Measurements from ENCODE around the gene MYRIP.
"Not testable (repeated sequence)": the region's sequence is repeated elsewhere in the genome, so short reads cannot be mapped to it uniquely, and the experiment has no call there.

Gene MYRIP

GRCh38 chr3:40088527-40089170 lies 279.2 kb downstream of the MYRIP start:
- DNase-seq = no peak

DNA sequence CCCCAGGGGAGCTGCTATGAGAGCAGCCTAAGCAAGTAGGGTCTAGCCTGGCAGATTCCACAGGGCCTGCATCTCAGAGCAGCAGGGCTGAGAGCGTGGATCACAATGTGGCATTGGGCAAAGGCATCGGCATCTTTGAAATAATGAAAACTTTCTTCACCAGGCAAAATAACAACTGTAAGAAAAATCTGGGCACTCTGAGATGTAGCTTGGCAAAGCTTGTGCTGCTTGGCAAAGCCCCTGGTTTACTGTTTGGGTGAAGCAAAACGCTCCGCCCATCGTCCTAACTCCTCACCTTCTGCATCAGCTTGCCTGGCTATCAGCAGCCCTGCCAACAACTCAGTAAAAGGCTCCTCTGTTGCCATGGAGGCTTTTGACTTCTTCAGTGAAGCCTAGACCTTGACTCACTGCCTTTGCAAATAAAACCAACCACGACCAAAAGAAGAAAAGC lies 287.3 kb downstream of the MYRIP start:
- DNase-seq = no peak

DNA sequence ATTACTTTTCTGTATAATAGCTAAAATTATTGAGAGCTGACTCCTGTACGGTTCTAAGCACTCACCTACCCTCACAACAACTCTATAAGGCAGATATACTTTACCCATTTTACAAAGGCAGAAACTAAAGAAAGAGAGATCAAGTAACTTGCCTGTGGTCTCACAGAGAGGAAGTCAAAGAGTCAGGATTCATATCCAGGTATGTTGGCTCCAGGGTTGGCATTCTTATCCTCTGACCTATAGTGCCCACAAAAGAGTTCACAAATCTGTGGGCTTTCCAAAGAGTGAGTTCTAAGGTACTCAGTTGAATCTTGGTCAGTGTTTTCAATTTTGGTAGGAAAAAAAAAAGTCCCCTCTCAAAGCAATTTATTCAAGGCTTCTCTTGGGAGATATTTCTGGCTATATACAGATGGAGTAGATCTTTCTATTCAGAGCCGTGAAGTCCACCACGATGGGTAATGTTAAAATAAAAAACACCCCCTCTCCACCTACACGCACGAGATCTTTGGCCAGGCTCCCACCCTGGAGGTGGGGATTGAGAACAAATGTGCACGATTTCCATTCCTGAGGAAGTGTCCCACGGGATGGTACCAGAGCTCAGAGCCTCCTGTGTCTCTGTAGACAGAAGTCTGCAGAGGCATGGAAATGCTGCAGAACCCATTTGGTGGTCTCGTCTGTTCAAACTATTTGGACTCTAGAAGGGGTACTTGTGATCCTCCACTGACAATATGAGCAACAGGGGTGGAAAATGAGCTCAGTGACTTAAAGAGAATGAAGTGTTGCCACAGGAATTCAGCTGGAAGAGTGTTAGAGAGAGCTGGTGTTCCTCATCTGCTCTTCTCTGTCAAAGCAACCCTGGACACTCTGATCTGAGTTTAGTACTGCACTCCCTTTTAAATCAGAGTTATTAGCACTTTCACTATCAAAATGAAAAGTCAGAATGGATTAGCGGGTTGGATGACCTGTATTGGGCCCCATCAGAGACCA lies 288.0 kb downstream of the MYRIP start:
- DNase-seq = no peak

- DNase-seq = no peak
Measured at GRCh38 chr3:40098261-40098759, 288.9 kb downstream of the MYRIP start.

DNA sequence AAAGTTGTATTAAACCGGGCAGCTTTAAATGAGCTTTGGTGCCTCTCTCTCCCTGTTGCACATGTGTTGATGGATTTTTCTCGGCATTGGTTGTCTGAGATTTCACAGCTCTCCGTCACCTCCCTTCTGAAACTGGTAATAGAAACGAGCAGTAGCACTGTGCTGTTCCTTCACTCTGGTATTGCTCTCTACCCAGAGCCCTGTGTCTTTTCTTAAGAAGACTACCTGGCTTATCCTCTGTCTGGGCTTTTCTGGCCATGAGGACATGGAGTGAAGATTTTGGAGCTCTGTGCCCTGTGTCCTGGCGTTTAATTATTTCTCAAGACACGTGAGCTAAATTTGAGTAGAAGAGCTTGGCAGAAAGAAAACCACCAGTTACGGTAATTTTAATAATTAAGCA lies 290.5 kb downstream of the MYRIP start:
- no peak for DNase-seq

DNA sequence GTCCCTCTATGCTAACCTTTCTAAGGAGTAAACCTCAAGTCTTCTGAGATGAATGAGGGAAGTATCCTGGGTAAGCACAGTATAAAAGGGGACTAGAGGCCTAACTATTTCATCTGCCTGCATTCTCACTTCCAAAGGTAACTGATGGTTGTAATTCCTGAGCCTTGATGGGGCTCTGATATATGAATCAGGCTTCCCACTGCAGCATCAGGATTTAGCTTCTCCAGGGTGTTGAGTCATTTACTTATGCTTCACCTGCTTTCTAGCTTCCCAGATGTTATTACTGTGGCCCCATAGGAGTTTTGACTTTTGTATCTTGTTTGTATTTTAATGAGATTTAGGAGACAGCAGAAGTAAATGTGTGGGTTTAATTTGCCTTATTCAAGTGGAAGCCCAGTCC lies 292.8 kb downstream of the MYRIP start:
- DNase-seq = no peak

DNA sequence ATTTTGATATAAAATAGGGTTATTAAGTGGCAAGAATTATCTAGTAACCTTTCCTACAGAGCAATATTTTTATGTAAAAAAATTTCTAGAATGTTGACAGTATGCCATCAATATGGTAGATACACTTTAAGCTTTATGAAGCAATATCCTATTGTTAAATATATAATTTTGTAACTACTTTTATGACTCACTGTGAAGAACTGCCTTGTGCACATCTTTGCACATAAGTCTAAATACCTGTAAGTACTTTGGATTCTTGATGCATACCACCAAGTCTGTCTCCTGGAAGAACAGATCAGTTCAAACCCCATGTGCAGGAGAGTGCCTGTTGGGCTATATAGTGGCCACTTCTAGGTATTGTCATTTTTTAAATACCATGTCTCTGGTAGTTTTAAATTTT lies 294.4 kb downstream of the MYRIP start:
- DNase-seq = no peak

DNA sequence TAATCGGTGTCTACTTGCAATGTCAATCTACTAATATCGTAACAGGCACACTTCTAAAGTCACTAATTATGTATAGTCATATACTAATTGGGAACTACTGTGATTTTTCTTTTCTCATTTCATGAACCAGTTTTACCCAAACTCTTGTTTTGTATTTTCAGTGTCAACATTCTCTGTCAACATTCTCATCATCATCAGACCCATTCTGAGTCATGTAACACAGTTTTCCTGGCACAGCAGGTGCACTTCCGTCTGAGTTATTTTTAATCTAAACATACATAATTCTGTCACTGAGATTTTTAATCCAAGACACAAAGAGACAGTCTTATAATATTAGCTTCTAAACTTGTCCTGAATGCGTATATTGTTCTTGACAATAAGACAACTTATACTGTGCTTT lies 295.0 kb downstream of the MYRIP start:
- no peak for DNase-seq

- DNase-seq = no peak
Measured at GRCh38 chr3:40108643-40109042, 299.2 kb downstream of the MYRIP start.

DNA sequence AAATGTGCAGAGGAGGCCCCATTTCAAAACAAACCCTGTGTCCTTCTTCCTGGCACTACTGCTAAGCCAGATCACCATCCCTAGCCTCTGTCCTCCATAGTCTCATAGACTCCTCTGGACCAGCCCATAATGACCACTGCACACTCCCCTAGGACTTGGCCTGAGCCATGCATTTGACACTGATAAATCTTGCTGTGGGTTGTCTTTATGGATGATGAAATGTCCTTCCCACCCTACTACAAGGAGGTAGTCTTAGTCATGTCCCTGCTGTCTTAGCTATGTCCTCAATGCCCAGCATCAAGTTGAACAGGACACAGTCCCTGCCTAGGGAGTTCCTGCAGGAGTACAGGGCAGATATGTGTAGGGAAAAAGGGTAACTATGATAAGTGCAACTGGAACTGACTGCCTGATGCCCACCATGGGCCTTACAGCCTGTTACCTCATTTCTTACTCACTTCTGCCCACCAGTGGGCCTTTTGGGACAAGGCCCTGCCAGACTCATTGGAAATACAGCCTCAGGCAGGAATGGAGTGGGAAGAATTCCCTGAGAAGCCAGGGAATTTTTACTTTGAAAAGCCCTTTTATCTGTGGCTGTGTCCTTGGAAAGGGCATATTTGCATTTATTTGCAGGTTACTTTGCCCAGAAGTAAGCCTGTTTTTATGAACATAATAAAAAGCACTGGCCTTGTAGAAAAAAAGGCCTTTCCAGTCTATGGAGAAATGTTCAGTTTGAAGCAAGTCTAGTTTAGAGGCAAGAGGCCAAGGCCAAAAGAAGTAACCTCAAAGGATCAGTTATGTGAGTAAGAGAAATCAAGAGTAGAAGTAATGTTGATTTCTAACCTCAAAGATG lies 300.5 kb downstream of the MYRIP start:
- DNase-seq = no peak

GRCh38 chr3:40116478-40117177 lies 307.2 kb downstream of the MYRIP start:
- DNase-seq = no peak

- no peak for DNase-seq
Measured at GRCh38 chr3:40118091-40118490, 308.7 kb downstream of the MYRIP start.

DNA sequence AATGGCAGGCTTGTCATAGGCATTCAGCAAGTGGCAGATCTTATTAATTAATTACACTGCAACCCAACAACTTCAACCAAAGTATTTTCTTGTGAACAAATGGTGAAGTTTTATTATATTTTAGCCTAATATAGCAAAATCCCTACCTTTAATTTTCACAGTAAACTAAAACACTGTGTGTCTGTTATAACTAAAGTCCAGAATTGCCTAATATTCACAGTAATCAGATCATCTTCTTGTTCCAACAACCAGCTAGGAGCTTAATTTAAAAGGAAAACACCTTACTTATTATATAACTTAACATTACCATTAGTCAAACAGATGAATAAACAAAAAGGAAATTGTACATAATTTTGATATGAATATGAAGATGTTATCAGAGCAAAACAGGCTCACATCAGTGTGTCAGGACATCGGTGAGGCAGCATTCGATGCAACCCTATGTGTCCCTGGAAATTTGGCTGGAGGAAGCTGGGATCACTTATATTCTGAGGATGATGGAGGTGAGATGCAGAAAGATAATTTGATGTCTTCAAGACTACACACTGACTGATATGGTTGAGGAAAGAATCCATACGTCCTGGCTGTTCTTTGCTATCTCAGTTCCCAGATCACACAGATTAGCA lies 310.8 kb downstream of the MYRIP start:
- DNase-seq = no peak

- DNase-seq = no peak
Measured at GRCh38 chr3:40120806-40121205, 311.4 kb downstream of the MYRIP start.

DNA sequence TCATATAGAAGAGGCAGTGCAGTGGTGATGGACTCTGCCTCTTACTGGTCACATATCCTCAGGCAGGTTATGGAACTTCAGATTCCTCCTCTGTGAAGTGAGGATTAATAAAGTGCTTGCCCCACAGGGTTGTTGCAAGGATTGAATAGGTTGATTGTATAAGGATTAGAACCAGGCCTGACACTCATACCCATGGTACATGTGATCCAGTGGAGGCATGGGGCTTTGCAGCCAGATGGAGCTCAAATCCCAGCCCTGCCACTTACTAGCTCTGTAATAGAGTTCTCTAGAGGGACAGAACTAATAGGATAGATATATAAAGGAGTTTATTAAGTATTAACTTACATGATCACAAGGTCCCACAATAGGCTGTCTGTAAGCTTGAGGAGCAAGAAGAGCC lies 315.5 kb downstream of the MYRIP start:
- DNase-seq = no peak

DNA sequence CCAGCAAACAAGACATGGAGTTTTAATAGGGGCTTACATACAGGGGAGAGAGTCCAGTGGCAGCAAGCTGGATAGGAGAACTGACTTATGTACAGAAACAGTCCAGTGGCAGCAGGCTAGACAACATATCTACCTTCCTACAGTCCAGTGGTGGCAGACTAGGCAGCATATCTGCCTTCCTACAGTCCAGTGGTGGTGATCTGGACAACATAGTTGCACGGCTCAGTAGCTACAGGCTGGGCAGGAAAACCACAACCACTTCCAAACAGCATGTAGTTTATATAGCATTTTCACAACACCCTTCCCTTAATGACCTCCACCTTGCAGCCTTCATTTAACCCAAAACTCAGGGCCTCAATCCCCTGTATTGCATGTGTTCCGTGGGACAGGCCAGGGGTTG lies 318.8 kb downstream of the MYRIP start:
- no peak for DNase-seq

DNA sequence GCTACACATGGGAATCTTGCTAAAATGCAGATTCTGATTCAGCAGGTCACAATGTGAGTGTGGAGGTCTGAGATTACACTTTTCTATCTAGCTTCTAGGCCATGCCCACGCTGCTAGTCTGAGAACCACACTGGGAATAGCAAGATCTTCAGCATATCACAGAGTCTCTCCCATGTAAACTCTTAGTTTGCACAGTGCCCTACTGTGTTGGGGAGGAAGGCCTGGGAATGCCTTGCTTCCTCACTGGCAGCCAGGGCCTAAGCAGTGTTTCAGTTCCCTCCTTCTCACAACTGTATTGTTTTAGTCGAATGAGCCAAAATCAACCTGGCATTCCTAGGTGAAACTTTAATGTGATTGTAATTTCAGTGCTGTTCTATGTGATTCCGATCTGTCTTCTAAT lies 320.1 kb downstream of the MYRIP start:
- no peak for DNase-seq

DNA sequence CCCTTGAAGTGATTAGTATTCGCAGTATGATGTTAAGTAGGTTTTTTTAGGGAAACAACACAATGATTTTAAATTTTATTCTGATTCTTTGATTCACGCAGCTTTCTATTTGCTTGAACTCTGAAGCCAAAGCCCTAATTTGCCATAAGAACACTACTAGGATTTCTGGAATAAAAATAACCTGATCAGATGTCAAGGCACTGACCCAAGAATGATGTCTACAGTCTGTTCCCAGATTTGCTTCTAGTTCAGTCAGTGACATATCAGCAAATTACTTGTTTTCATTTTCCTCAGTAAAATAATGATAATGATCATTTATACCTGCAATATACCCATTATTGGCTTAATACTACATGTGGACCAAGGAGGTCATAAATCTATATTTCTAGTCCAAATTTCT lies 320.6 kb downstream of the MYRIP start:
- DNase-seq = no peak

- no peak for DNase-seq
Measured at GRCh38 chr3:40130721-40131120, 321.3 kb downstream of the MYRIP start.

- not testable (repeated sequence) for DNase-seq
Measured at GRCh38 chr3:40133886-40134575, 324.6 kb downstream of the MYRIP start.

- no peak for DNase-seq
Measured at GRCh38 chr3:40137591-40138295, 328.3 kb downstream of the MYRIP start.
